DND-41 (cell line): ENCODE data around the gene MIGA2.
"Not testable (repeated sequence)": the region's sequence is repeated elsewhere in the genome, so short reads cannot be mapped to it uniquely, and the experiment has no call there.

Experiments
- ATAC-seq: fragments of 200-7000 bp; cut with Tn5 transposase; 3 replicates; pipeline ENCODE4 v1.9.1; 2021; ENCODE audit warnings: low read depth; ENCODE audit not compliant: insufficient read depth
- DNase-seq: peaks from one replicate; pipeline ENCODE4 v3.0.0-alpha.2; 2020
- H2AFZ ChIP-seq: 2 replicates; pipeline ENCODE4 v1.6.0; 2012; ENCODE audit warnings: low read depth, low read length
- H3K27ac ChIP-seq: 2 replicates; pipeline ENCODE4 v1.5.1; 2012; ENCODE audit warnings: low read length, inconsistent platforms
- H3K27me3 ChIP-seq: fragments of 200-600 bp; sonication (generic); 2 replicates; pipeline ENCODE4 v1.6.0; 2012; ENCODE audit warnings: low read length, mild to moderate bottlenecking, inconsistent platforms; ENCODE audit not compliant: insufficient read depth, poor library complexity
- H3K36me3 ChIP-seq: 2 replicates; pipeline ENCODE4 v1.5.1; 2012; ENCODE audit warnings: low read length, inconsistent platforms; ENCODE audit not compliant: insufficient read depth
- H3K4me1 ChIP-seq: 2 replicates; pipeline ENCODE4 v1.5.1; 2012; ENCODE audit warnings: mild to moderate bottlenecking, low read length; ENCODE audit not compliant: insufficient read depth
- H3K4me2 ChIP-seq: 2 replicates; pipeline ENCODE4 v1.6.0; 2012; ENCODE audit warnings: mild to moderate bottlenecking, moderate library complexity, low read length, inconsistent platforms; ENCODE audit not compliant: insufficient read depth
- H3K4me3 ChIP-seq, 2 experiments: fragments of 200-600 bp in 1 of 2; shearing (Covaris generic) in 1 of 2; 2 replicates each; pipeline ENCODE4 v1.5.1; 2012 to 2016; ENCODE audit warnings: inconsistent platforms in 2 of 2, low read length in 2 of 2, mild to moderate bottlenecking in 2 of 2, low read depth in 1 of 2, moderate library complexity in 1 of 2
- H3K79me2 ChIP-seq: 2 replicates; pipeline ENCODE4 v1.6.0; 2012; ENCODE audit warnings: low read length, inconsistent platforms; ENCODE audit not compliant: insufficient read depth
- H3K9ac ChIP-seq: 2 replicates; pipeline ENCODE4 v1.6.0; 2012; ENCODE audit warnings: low read depth, mild to moderate bottlenecking, inconsistent platforms, low read length, moderate library complexity
- H3K9me3 ChIP-seq: 2 replicates; pipeline ENCODE4 v1.5.1; 2012; ENCODE audit warnings: low read length, moderate library complexity, mild to moderate bottlenecking, inconsistent platforms; ENCODE audit not compliant: insufficient read depth, severe bottlenecking
- H4K20me1 ChIP-seq: 2 replicates; pipeline ENCODE4 v1.6.0; 2012; ENCODE audit warnings: low read length; ENCODE audit not compliant: insufficient read depth
- CTCF ChIP-seq: IDR thresholded peaks from 2 replicates; pipeline ENCODE4 v1.5.1; 2012; ENCODE audit warnings: borderline replicate concordance, low read length, moderate library complexity, mild to moderate bottlenecking; ENCODE audit not compliant: poor library complexity, severe bottlenecking; ENCODE audit errors: extremely low read depth
- EZH2 ChIP-seq: IDR thresholded peaks from 3 replicates; pipeline ENCODE4 v1.6.1; 2012; ENCODE audit warnings: borderline replicate concordance, low read depth, mild to moderate bottlenecking, moderate library complexity, low read length, inconsistent platforms; ENCODE audit not compliant: severe bottlenecking

Gene MIGA2

GRCh38 chr9:128999581-129000206, 36.7 kb upstream of the MIGA2 start:
- H3K4me3 ChIP-seq: no peak overlapping the region
- no peaks in the 10 kb centered on the region for H3K9me3 ChIP-seq
- peaks cover 83% of the 10 kb centered on the region for H3K36me3 ChIP-seq
- H3K4me1 ChIP-seq: no peaks in the 10 kb centered on the region
- ATAC-seq: no peak
- TF ChIP-seq CTCF: no peak
- no peak for TF ChIP-seq EZH2
- H3K79me2 ChIP-seq: no peaks in the 10 kb centered on the region
- no peak overlapping the region for H2AFZ ChIP-seq
- H3K4me2 ChIP-seq: no peak overlapping the region
- H3K9ac ChIP-seq: no peak overlapping the region
- peaks cover 6% of the 10 kb centered on the region; the same call in 1 of the 2 replicates for H4K20me1 ChIP-seq
- no peak overlapping the region for H3K27ac ChIP-seq
- DNase-seq: no peak
- no peaks in the 10 kb centered on the region for H3K27me3 ChIP-seq

DNA sequence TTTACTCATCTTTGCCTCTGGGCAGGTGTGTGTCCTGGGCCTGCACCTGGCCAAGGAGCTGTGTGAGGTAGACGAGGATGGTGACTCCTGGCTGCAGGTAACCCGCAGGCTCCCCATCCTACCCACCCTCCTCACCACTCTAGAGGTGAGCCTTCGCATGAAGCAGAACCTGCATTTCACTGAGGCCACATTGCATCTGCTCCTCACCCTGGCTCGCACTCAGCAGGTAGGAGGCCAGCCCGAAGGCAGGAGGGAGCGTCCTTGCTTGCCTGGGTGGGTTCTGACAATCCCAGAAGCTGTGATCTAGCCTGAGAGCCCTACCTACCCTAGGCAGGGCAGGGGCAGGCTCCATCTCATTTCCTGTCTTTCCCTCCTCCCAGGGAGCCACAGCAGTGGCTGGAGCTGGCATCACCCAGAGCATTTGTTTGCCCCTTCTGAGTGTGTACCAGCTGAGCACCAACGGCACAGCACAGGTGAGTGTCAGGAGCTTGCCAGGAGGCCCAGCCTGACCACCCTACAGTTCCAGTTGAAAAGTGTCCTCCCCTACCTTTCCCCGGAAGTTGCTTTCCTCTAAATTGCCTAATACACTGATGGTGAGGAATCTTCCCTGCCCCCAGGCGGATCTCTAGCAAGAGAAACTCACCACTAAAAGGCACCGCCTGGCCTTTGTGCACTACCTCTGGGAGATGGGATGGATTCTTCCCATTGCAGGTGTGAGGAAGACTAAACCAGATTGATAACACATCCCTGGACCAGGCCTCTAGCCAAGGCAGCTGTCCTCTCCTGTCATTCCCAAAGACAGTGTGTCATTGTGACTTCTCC, 34.7 kb upstream of the MIGA2 start:
- no peaks in the 10 kb centered on the region for H3K4me1 ChIP-seq
- ATAC-seq (no peak), DNase-seq (no peak)
- H3K9ac ChIP-seq: no peak overlapping the region
- TF ChIP-seq CTCF (no peak), EZH2 (no peak)
- no peak overlapping the region for H3K27ac ChIP-seq
- H3K27me3 ChIP-seq: no peaks in the 10 kb centered on the region
- H3K36me3 ChIP-seq: peaks cover 85% of the 10 kb centered on the region
- H4K20me1 ChIP-seq: peaks cover 6% of the 10 kb centered on the region; the same call in 1 of the 2 replicates
- no peak overlapping the region for H3K4me2 ChIP-seq
- H3K9me3 ChIP-seq: no peaks in the 10 kb centered on the region
- H3K79me2 ChIP-seq: no peaks in the 10 kb centered on the region
- no peak overlapping the region for H2AFZ ChIP-seq
- H3K4me3 ChIP-seq: no peak overlapping the region

- Histone ChIP-seq H3K79me2 (no peaks in the 10 kb centered on the region), H3K27me3 (no peaks in the 10 kb centered on the region), H3K9ac (no peak overlapping the region), H4K20me1 (peaks cover 2% of the 10 kb centered on the region; the same call in 1 of the 2 replicates), H3K36me3 (peaks cover 87% of the 10 kb centered on the region), H3K9me3 (no peaks in the 10 kb centered on the region), H3K4me1 (no peaks in the 10 kb centered on the region), H3K27ac (no peak overlapping the region), H3K4me3 (no peak overlapping the region), H2AFZ (no peak overlapping the region), H3K4me2 (no peak overlapping the region)
- TF ChIP-seq CTCF: no peak
- no peak for TF ChIP-seq EZH2
- ATAC-seq: no peak
- DNase-seq: no peak
Observed at GRCh38 chr9:129002992-129003391, 33.4 kb upstream of the MIGA2 start.

GRCh38 chr9:129004173-129004572, 32.3 kb upstream of the MIGA2 start:
- ATAC-seq, H3K4me1 ChIP-seq, H3K4me3 ChIP-seq, H3K79me2 ChIP-seq, H3K9ac ChIP-seq, H3K9me3 ChIP-seq, H3K4me2 ChIP-seq, H3K27ac ChIP-seq, H3K27me3 ChIP-seq, H2AFZ ChIP-seq, DNase-seq, H4K20me1 ChIP-seq: not testable (repeated sequence)
- H3K36me3 ChIP-seq: peaks cover 87% of the 10 kb centered on the region
